ENCODE data around the gene SPATA13. TPM values are rescaled to one million over a fixed set of nuclear protein-coding genes. Genes with fewer than 3 reads are reported as not detected.
A peak's percentile ranks its signal among the peaks of the same experiment; 100 is the strongest.
"Not testable (repeated sequence)": the region's sequence is repeated elsewhere in the genome, so short reads cannot be mapped to it uniquely, and the experiment has no call there.

SPATA13 gene
- total and polyA plus RNA-seq, 4 donors, result 10.5 to 36.7 (median 20.1) TPM

GRCh38 chr13:24307211-24308067, 146.9 kb downstream of the SPATA13 start:
- TF ChIP-seq, protein P1, sequence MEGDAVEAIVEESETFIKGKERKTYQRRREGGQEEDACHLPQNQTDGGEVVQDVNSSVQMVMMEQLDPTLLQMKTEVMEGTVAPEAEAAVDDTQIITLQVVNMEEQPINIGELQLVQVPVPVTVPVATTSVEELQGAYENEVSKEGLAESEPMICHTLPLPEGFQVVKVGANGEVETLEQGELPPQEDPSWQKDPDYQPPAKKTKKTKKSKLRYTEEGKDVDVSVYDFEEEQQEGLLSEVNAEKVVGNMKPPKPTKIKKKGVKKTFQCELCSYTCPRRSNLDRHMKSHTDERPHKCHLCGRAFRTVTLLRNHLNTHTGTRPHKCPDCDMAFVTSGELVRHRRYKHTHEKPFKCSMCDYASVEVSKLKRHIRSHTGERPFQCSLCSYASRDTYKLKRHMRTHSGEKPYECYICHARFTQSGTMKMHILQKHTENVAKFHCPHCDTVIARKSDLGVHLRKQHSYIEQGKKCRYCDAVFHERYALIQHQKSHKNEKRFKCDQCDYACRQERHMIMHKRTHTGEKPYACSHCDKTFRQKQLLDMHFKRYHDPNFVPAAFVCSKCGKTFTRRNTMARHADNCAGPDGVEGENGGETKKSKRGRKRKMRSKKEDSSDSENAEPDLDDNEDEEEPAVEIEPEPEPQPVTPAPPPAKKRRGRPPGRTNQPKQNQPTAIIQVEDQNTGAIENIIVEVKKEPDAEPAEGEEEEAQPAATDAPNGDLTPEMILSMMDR (IDR thresholded peaks at IDR 0.05; ENCODE audit: control extremely low read depth, extremely low read depth), result no peak
- DNase-seq (peak; percentile 39 to 59 (median 48)), ATAC-seq (ENCODE audit: insufficient read depth, low FRiP score) (peak; percentile 81)
- peaks cover 0 to 13% (median 6%) of the 10 kb centered on the region in 5 donors for H3K4me1 ChIP-seq (ENCODE audit: control insufficient read depth in 5 of 5, insufficient read depth in 5 of 5, low read length in 5 of 5)
- 75 to 79% methylated on average over 27 of the region's 27 CpGs for WGBS, 2 donors
- H3K27ac ChIP-seq (ENCODE audit: low read depth in 1 of 2, low read length in 1 of 2), result peak overlapping the region in 1 of 2 donors; percentile 14
- H3K4me3 ChIP-seq, result no peak overlapping the region
- no peak overlapping the region for H3K9ac ChIP-seq (ENCODE audit: insufficient read depth in 1 of 2, low read length in 2 of 2)
- peaks cover 0 to 19% (median 4%) of the 10 kb centered on the region in 4 donors for H3K36me3 ChIP-seq (ENCODE audit: control insufficient read depth in 4 of 4, insufficient read depth in 4 of 4, low read length in 4 of 4)
- no peaks in the 10 kb centered on the region for H3K27me3 ChIP-seq (ENCODE audit: control insufficient read depth in 3 of 3, insufficient read depth in 3 of 3, low read length in 2 of 3)
- H3K9me3 ChIP-seq (ENCODE audit: control insufficient read depth in 4 of 4, insufficient read depth in 3 of 4, low read length in 3 of 4), result peaks cover 0 to 3% (median 0%) of the 10 kb centered on the region in 4 donors

GRCh38 chr13:24308068-24308445, 147.5 kb downstream of the SPATA13 start:
- Histone ChIP-seq H3K36me3 (ENCODE audit: control insufficient read depth in 4 of 4, insufficient read depth in 4 of 4, low read length in 4 of 4) (peaks cover 0 to 12% (median 3%) of the 10 kb centered on the region in 4 donors), H3K9me3 (ENCODE audit: control insufficient read depth in 4 of 4, insufficient read depth in 3 of 4, low read length in 3 of 4) (peaks cover 0 to 3% (median 0%) of the 10 kb centered on the region in 4 donors), H3K4me3 (no peak overlapping the region), H3K27ac (ENCODE audit: low read depth in 1 of 2, low read length in 1 of 2) (no peak overlapping the region), H3K4me1 (ENCODE audit: control insufficient read depth in 5 of 5, insufficient read depth in 5 of 5, low read length in 5 of 5) (peaks cover 0 to 13% (median 6%) of the 10 kb centered on the region in 5 donors), H3K9ac (ENCODE audit: insufficient read depth in 1 of 2, low read length in 2 of 2) (no peak overlapping the region), H3K27me3 (ENCODE audit: control insufficient read depth in 3 of 3, insufficient read depth in 3 of 3, low read length in 2 of 3) (no peaks in the 10 kb centered on the region)
- WGBS, 2 donors, result 82 to 89% methylated on average over 21 to 33 of the region's 33 CpGs
- TF ChIP-seq, protein P1 (IDR thresholded peaks at IDR 0.05; ENCODE audit: control extremely low read depth, extremely low read depth), result no peak
- no peak for ATAC-seq (ENCODE audit: insufficient read depth, low FRiP score)
- no peak for DNase-seq

GRCh38 chr13:24308488-24309020, 148.0 kb downstream of the SPATA13 start:
- no peaks in the 10 kb centered on the region for H3K9me3 ChIP-seq (ENCODE audit: control insufficient read depth in 4 of 4, insufficient read depth in 3 of 4, low read length in 3 of 4)
- no peak overlapping the region for H3K4me3 ChIP-seq
- no peak for DNase-seq
- H3K36me3 ChIP-seq (ENCODE audit: control insufficient read depth in 4 of 4, insufficient read depth in 4 of 4, low read length in 4 of 4), result peaks cover 0 to 7% (median 1%) of the 10 kb centered on the region in 4 donors
- no peak overlapping the region for H3K9ac ChIP-seq (ENCODE audit: insufficient read depth in 1 of 2, low read length in 2 of 2)
- peaks cover 0 to 13% (median 6%) of the 10 kb centered on the region in 5 donors for H3K4me1 ChIP-seq (ENCODE audit: control insufficient read depth in 5 of 5, insufficient read depth in 5 of 5, low read length in 5 of 5)
- H3K27ac ChIP-seq (ENCODE audit: low read depth in 1 of 2, low read length in 1 of 2), result no peak overlapping the region
- TF ChIP-seq, protein P1 (IDR thresholded peaks at IDR 0.05; ENCODE audit: control extremely low read depth, extremely low read depth), result no peak
- ATAC-seq (ENCODE audit: insufficient read depth, low FRiP score), result no peak
- WGBS, 2 donors, result 93 to 94% methylated on average over 35 to 37 of the region's 37 CpGs
- H3K27me3 ChIP-seq (ENCODE audit: control insufficient read depth in 3 of 3, insufficient read depth in 3 of 3, low read length in 2 of 3), result no peaks in the 10 kb centered on the region

DNA sequence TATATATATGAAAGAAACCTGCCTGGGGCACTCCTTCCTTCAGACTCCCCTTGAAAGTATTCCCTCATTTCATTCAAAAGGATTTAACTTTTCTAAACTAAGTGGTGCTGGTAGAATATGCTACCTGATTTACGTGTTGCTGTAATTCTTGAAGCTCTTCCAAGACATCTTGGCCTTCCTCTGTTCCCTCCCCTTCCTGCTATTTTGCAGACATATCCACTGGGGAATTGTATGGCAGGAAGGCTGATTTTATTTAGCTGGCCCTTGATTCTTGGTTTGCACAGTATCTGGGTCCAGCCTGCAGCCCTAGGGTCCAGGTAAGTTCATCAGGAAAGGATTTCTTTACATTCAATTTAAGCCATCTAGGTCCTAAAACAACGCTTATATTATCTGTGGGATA, 148.8 kb downstream of the SPATA13 start, which contains the start of gene C1QTNF9:
Gene C1QTNF9 (plus strand): TSS at position 281 of the 400 bp plus-strand sequence. CDS start 6,424 bp downstream, outside the sequence.
- H3K4me3 ChIP-seq; H3K9me3 ChIP-seq (ENCODE audit: control insufficient read depth in 4 of 4, insufficient read depth in 3 of 4, low read length in 3 of 4); ATAC-seq (ENCODE audit: insufficient read depth, low FRiP score); H3K27ac ChIP-seq (ENCODE audit: low read depth in 1 of 2, low read length in 1 of 2); H3K36me3 ChIP-seq (ENCODE audit: control insufficient read depth in 4 of 4, insufficient read depth in 4 of 4, low read length in 4 of 4); H3K27me3 ChIP-seq (ENCODE audit: control insufficient read depth in 3 of 3, insufficient read depth in 3 of 3, low read length in 2 of 3); DNase-seq; H3K9ac ChIP-seq (ENCODE audit: insufficient read depth in 1 of 2, low read length in 2 of 2): not testable (repeated sequence)
- WGBS, 2 donors, result 57 to 72% methylated on average over 2 of the region's 2 CpGs
- peaks cover 0 to 13% (median 6%) of the 10 kb centered on the region in 5 donors for H3K4me1 ChIP-seq (ENCODE audit: control insufficient read depth in 5 of 5, insufficient read depth in 5 of 5, low read length in 5 of 5)
